SK-N-SH (cell line): Measurements from ENCODE around the gene CTNNA3.

ENCODE experiments used
- CTCF ChIP-seq: fragments of 200-600 bp; sonication (generic); IDR thresholded peaks from 2 replicates; pipeline ENCODE4 v1.6.1; 2017; ENCODE audit warnings: antibody characterized with exemption, mild to moderate bottlenecking, moderate library complexity
- GABPA ChIP-seq: IDR thresholded peaks from 2 replicates; pipeline ENCODE4 v1.4.0; 2012; ENCODE audit warnings: low read depth, mild to moderate bottlenecking
- RAD21 ChIP-seq: IDR thresholded peaks from 2 replicates; pipeline ENCODE4 v1.6.1; 2012; ENCODE audit warnings: mild to moderate bottlenecking, low read length
- RXRA ChIP-seq: IDR thresholded peaks from 2 replicates; pipeline ENCODE4 v1.4.0; 2012; ENCODE audit warnings: low read depth, mild to moderate bottlenecking, borderline replicate concordance

DNA sequence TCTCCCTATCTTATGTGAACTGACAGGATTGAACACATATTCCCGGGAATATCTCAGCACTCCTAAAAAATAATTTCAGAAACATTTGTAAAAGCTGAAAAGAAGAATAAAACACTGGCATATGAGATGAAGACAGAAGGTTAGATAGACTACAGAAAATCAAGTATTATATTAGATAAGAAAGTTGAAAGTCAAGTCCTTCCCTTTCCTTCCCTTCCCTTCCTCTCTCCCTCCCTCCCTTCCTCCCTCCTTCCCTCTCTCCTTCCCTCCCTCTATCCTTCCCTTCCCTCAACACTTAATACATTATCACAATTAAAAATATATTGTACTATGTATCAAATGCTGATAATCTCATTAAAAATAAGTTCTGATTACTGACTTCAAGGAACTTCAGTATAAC lies 122.5 kb downstream of the CTNNA3 start:
- TF ChIP-seq CTCF (no peak), GABPA (no peak), RAD21 (no peak), RXRA (no peak)
